ENCODE results near the gene LPCAT1.

DNA sequence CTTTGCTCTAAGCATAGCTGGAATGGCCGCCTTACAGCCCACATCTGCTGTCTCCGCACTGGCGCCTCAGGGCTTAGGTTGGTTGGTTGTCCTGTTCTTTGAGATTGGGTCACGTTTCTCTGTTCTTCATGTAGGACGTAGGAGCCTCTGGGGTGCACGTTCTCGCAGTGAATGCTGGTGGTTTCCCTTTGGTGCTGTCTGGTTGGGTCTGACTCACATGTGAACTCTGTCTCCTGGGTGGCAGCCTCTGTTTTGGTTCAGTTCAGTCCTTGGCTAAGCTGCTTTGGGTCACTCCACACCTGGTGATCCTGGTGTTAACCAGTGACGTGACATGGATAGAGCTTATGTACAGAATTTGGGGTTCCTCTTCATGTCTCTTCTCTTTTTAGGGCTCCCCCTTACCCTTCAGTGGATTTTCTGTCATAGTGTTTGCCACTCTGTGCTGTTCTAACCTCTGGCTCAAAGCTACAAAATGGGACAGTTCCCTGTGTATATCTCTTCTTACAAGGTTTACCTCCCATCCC is 12.6 kb upstream of the LPCAT1 start:
- TF ChIP-seq CREB1 (CRISPR knock-in tag; IDR thresholded peaks at IDR 0.05; ENCODE audit: low read depth) (no peak), POLR2AphosphoS5 (IDR thresholded peaks at IDR 0.05; ENCODE audit: low read depth) (no peak)
- TF ChIP-seq, protein P1, sequence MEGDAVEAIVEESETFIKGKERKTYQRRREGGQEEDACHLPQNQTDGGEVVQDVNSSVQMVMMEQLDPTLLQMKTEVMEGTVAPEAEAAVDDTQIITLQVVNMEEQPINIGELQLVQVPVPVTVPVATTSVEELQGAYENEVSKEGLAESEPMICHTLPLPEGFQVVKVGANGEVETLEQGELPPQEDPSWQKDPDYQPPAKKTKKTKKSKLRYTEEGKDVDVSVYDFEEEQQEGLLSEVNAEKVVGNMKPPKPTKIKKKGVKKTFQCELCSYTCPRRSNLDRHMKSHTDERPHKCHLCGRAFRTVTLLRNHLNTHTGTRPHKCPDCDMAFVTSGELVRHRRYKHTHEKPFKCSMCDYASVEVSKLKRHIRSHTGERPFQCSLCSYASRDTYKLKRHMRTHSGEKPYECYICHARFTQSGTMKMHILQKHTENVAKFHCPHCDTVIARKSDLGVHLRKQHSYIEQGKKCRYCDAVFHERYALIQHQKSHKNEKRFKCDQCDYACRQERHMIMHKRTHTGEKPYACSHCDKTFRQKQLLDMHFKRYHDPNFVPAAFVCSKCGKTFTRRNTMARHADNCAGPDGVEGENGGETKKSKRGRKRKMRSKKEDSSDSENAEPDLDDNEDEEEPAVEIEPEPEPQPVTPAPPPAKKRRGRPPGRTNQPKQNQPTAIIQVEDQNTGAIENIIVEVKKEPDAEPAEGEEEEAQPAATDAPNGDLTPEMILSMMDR (conservative IDR thresholded peaks at IDR 0.05; ENCODE audit: low read depth in 2 of 2): no peak

All from GM23338 (cell line).